H1 (cell line): ENCODE data around the gene TSFM.

Experiments
- CHD2 ChIP-seq: IDR thresholded peaks from 2 replicates; pipeline ENCODE4 v1.6.1; 2012; ENCODE audit warnings: low read length, improper control_type of control experiment
- POLR2A ChIP-seq, 2 experiments: IDR thresholded peaks; 1 replicate in 1 of 2; 2 replicates in 1 of 2; pipeline ENCODE4 v1.6.1; 2011; ENCODE audit warnings: low read depth in 2 of 2, low read length in 2 of 2, mild to moderate bottlenecking in 2 of 2; ENCODE audit errors: control extremely low read depth in 1 of 2

GRCh38 chr12:57764662-57765002 lies 18.0 kb upstream of the TSFM start:
- TF ChIP-seq CHD2: no peak
- peak in 1 of 2 experiments; percentile 25; a peak in 2 of 3 replicates for TF ChIP-seq POLR2A (IDR thresholded peaks at IDR 0.05; ENCODE audit: control extremely low read depth in 1 of 2, low read depth in 2 of 2, low read length in 2 of 2)
